K562 (cell line): ENCODE data around the gene CREB3L1. TPM values are rescaled to one million over a fixed set of nuclear protein-coding genes. Genes with fewer than 3 reads are reported as not detected.

Source experiments
- ATF1 ChIP-seq, 2 experiments: fragments of 450-650 bp in 1 of 2; IDR thresholded peaks; 2 replicates each; pipeline ENCODE4 v1.6.1; 2016; ENCODE audit warnings: missing compliant biosample characterization in 1 of 2, missing genetic modification characterization in 1 of 2
- CAMTA2 ChIP-seq: fragments of 250-450 bp; sonication (Bioruptor Pico); conservative IDR thresholded peaks from 2 replicates; pipeline ENCODE4 v1.5.1; 2022
- CHD2 ChIP-seq: IDR thresholded peaks from 2 replicates; pipeline ENCODE4 v1.6.1; 2011; ENCODE audit warnings: low read depth, low read length
- DIDO1 ChIP-seq: fragments of 450-650 bp; IDR thresholded peaks from 2 replicates; pipeline ENCODE4 v1.6.1; 2016; ENCODE audit warnings: low read depth, missing biosample characterization, missing genetic modification characterization
- EP300 ChIP-seq: IDR thresholded peaks from 2 replicates; pipeline ENCODE4 v1.6.1; 2012; ENCODE audit warnings: low read length, improper control_type of control experiment
- EP400 ChIP-seq: fragments of 450-650 bp; IDR thresholded peaks from 2 replicates; pipeline ENCODE4 v1.6.1; 2017; ENCODE audit warnings: antibody characterized with exemption, mild to moderate bottlenecking, moderate library complexity
- FOXJ3 ChIP-seq: sonication (generic); formaldehyde crosslinking; IDR thresholded peaks from 2 replicates; pipeline ENCODE4 v1.4.0; 2020; ENCODE audit warnings: mild to moderate bottlenecking, missing genetic modification reagents
- HDAC1 ChIP-seq, 2 experiments: fragments of 450-650 bp; IDR thresholded peaks; 2 replicates each; pipeline ENCODE4 v1.6.1; 2016 to 2017; ENCODE audit warnings: inconsistent platforms in 1 of 2, mild to moderate bottlenecking in 1 of 2, moderate library complexity in 1 of 2
- JUNB ChIP-seq: fragments of 450-650 bp; formaldehyde crosslinking; conservative IDR thresholded peaks from 2 replicates; pipeline ENCODE4 v1.4.0; 2020; ENCODE audit warnings: mild to moderate bottlenecking
- MAFG ChIP-seq: fragments of 450-650 bp; conservative IDR thresholded peaks from 2 replicates; pipeline ENCODE4 v1.6.1; 2016; ENCODE audit warnings: missing genetic modification characterization, missing compliant biosample characterization
- MIER1 ChIP-seq: fragments of 450-650 bp; IDR thresholded peaks from 2 replicates; pipeline ENCODE4 v1.6.1; 2016; ENCODE audit warnings: antibody characterized with exemption, mild to moderate bottlenecking, low read depth
- MXI1 ChIP-seq: IDR thresholded peaks from 2 replicates; pipeline ENCODE4 v1.6.1; 2011; ENCODE audit warnings: low read depth, mild to moderate bottlenecking, improper control_type of control experiment, low read length
- NFYB ChIP-seq: IDR thresholded peaks from 2 replicates; pipeline ENCODE4 v1.6.1; 2011; ENCODE audit warnings: mild to moderate bottlenecking, moderate library complexity; ENCODE audit not compliant: insufficient read length; ENCODE audit errors: extremely low read depth
- NRF1 ChIP-seq, 2 experiments: fragments of 450-650 bp; IDR thresholded peaks in 1 of 2; conservative IDR thresholded peaks in 1 of 2; 2 replicates each; pipeline ENCODE4 v1.6.1; 2014; ENCODE audit warnings: mild to moderate bottlenecking in 2 of 2
- PRPF4 ChIP-seq: fragments of 200-400 bp; formaldehyde crosslinking; IDR thresholded peaks from one replicate; pipeline ENCODE4 v1.6.1; 2017; ENCODE audit warnings: low read length, low read depth, mild to moderate bottlenecking; ENCODE audit not compliant: insufficient read depth, poor library complexity, severe bottlenecking
- RBM22 ChIP-seq: fragments of 200-400 bp; formaldehyde crosslinking; IDR thresholded peaks from 2 replicates; pipeline ENCODE4 v1.6.1; 2018; ENCODE audit warnings: low read length, low read depth; ENCODE audit not compliant: poor library complexity, severe bottlenecking
- TCF7 ChIP-seq: sonication (generic); IDR thresholded peaks from 2 replicates; pipeline ENCODE4 v1.6.1; 2016; ENCODE audit warnings: antibody characterized with exemption, borderline replicate concordance
- XRCC5 ChIP-seq: fragments of 200-400 bp; formaldehyde crosslinking; IDR thresholded peaks from 2 replicates; pipeline ENCODE4 v1.6.1; 2017; ENCODE audit warnings: low read depth, mild to moderate bottlenecking, low read length
- ZBTB7A ChIP-seq: IDR thresholded peaks from 2 replicates; pipeline ENCODE4 v1.6.1; 2011; ENCODE audit warnings: low read depth, mild to moderate bottlenecking, low read length, moderate library complexity, borderline replicate concordance; ENCODE audit not compliant: control insufficient read depth
- ZFPM2 ChIP-seq: fragments of 250-450 bp; sonication (Bioruptor Pico); IDR thresholded peaks from 2 replicates; pipeline ENCODE4 v1.5.1; 2022; ENCODE audit warnings: mild to moderate bottlenecking
- polyA plus RNA-seq, 8 experiments: library from polyadenylated mRNA; depleted of rRNA in 4 of 8; stranded (reverse) in 5 of 8; unstranded in 3 of 8; fragments of >200 nt; fragmentation: Nextera tagmentation in 2 of 8; fragmentation: Illumina TruSeq in 1 of 8; extraction: Ambion mirVana in 2 of 8; extraction: Trizol in 1 of 8; gene quantifications; 2 replicates each; pipeline versions ENCODE4 v1.2.1 to v1.2.3, GENCODE V29; 2011 to 2014; ENCODE audit warnings: inconsistent platforms in 1 of 8, missing spikeins in 1 of 8
- total RNA-seq, 7 experiments: library from RNA; depleted of rRNA in 6 of 7; stranded (reverse); fragments of >200 nt in 6 of 7; fragmentation: Illumina TruSeq in 2 of 7; extraction: Trizol in 2 of 7; gene quantifications; 2 replicates each; pipeline versions ENCODE4 v1.2.1 to v1.2.3, GENCODE V29; 2011 to 2021; ENCODE audit warnings: low replicate concordance in 1 of 7
- TF ChIP-seq, protein P1 (sequence below): fragments of 250-450 bp; sonication (Bioruptor Pico); IDR thresholded peaks from 2 replicates; pipeline ENCODE4 v1.8.0; 2022; ENCODE audit warnings: inconsistent platforms, mild to moderate bottlenecking, moderate library complexity, borderline replicate concordance
- TF ChIP-seq, protein P2 (sequence below): IDR thresholded peaks from 2 replicates; pipeline ENCODE4 v1.6.1; 2011; ENCODE audit not compliant: insufficient read length; ENCODE audit errors: extremely low read depth
- TF ChIP-seq, protein P3 (sequence below), 3 experiments: fragments of 200-800 bp in 1 of 3; sonication (Bioruptor generic) in 1 of 3; sonication (generic) in 1 of 3; formaldehyde crosslinking in 1 of 3; IDR thresholded peaks; 2 replicates each; pipeline versions ENCODE4 v1.6.1 to v1.8.0; 2016 to 2022; ENCODE audit warnings: mild to moderate bottlenecking in 2 of 3, missing compliant biosample characterization in 2 of 3, missing genetic modification characterization in 2 of 3, missing genetic modification reagents in 1 of 3
- TF ChIP-seq, protein P4 (sequence below): fragments of 200-800 bp; sonication (Bioruptor generic); IDR thresholded peaks from 2 replicates; pipeline ENCODE4 v1.6.1; 2017; ENCODE audit warnings: missing genetic modification characterization, missing compliant biosample characterization

Gene CREB3L1
- total and polyA plus RNA-seq, 9 of the 15 experiments (the other 6 are each of a cell fraction or from before 2014, with no cell fraction given): 1.2 to 27.6 (median 3.7) TPM

DNA sequence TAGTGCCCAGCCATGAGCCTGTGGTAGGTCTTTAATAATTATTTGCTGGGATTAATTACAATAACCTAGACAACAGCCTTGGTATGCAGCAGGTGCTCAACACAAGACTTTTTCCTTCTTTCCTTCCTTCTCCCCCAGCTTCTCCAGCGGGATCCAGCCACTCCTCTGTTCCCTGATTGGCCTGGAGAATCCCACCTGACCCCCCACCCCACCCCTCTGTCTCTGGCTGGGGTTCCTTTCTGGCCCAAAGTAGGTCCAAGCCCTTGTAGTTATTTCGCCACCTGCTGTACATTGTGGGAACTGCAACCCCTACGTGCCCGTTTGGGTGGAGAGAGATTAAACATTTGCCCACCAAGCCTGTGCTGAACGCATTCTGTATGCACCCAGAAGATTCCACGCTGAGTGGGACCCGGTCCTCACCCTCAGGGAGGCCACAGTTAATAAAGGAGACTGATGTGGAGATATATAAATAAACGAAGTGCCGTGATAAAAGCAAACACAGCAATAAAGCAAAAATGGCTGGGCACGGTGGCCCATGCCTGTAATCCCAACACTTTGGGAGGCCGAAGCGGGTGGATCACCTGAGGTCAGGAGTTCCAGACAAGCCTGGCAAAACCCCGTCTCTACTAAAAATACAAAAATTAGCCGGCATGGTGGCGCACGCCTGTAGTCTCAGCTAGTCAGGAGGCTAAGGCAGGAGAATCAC lies 37.7 kb downstream of the CREB3L1 start (continued):
- TF ChIP-seq, protein P1, sequence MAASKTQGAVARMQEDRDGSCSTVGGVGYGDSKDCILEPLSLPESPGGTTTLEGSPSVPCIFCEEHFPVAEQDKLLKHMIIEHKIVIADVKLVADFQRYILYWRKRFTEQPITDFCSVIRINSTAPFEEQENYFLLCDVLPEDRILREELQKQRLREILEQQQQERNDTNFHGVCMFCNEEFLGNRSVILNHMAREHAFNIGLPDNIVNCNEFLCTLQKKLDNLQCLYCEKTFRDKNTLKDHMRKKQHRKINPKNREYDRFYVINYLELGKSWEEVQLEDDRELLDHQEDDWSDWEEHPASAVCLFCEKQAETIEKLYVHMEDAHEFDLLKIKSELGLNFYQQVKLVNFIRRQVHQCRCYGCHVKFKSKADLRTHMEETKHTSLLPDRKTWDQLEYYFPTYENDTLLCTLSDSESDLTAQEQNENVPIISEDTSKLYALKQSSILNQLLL (CRISPR knock-in tag): no peak
- TF ChIP-seq, protein P2, sequence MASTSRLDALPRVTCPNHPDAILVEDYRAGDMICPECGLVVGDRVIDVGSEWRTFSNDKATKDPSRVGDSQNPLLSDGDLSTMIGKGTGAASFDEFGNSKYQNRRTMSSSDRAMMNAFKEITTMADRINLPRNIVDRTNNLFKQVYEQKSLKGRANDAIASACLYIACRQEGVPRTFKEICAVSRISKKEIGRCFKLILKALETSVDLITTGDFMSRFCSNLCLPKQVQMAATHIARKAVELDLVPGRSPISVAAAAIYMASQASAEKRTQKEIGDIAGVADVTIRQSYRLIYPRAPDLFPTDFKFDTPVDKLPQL: no peak
- TF ChIP-seq MIER1 (no peak), EP400 (no peak), MAFG (0 out of 2 replicates have a peak, but pooled peaks have one; percentile 26), JUNB (CRISPR knock-in tag) (no peak), FOXJ3 (no peak), NFYB (peak; percentile 76), NRF1 (conservative IDR thresholded peaks at IDR 0.05 in 1 of 2, IDR thresholded peaks at IDR 0.05 in 1 of 2) (no peak), HDAC1 (IDR thresholded peaks at IDR 0.05) (no peak), CAMTA2 (CRISPR knock-in tag) (no peak), XRCC5 (peak; percentile 49; the same call in 1 of the 2 replicates), CHD2 (no peak), DIDO1 (tag) (no peak), TCF7 (no peak), PRPF4 (no peak), RBM22 (no peak), ZBTB7A (0 out of 2 replicates have a peak, but pooled peaks have one; percentile 23), ATF1 (CRISPR knock-in tag; IDR thresholded peaks at IDR 0.05) (no peak), ATF1 (tag; IDR thresholded peaks at IDR 0.05) (0 out of 2 replicates have a peak, but pooled peaks have one; percentile 10), MXI1 (no peak), ZFPM2 (CRISPR knock-in tag) (no peak), EP300 (no peak)
- TF ChIP-seq, protein P3, sequence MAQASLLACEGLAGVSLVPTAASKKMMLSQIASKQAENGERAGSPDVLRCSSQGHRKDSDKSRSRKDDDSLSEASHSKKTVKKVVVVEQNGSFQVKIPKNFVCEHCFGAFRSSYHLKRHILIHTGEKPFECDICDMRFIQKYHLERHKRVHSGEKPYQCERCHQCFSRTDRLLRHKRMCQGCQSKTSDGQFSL (CRISPR knock-in tag; IDR thresholded peaks at IDR 0.05): no peak
- TF ChIP-seq, protein P3 (tag; IDR thresholded peaks at IDR 0.05): no peak
- TF ChIP-seq, protein P4, sequence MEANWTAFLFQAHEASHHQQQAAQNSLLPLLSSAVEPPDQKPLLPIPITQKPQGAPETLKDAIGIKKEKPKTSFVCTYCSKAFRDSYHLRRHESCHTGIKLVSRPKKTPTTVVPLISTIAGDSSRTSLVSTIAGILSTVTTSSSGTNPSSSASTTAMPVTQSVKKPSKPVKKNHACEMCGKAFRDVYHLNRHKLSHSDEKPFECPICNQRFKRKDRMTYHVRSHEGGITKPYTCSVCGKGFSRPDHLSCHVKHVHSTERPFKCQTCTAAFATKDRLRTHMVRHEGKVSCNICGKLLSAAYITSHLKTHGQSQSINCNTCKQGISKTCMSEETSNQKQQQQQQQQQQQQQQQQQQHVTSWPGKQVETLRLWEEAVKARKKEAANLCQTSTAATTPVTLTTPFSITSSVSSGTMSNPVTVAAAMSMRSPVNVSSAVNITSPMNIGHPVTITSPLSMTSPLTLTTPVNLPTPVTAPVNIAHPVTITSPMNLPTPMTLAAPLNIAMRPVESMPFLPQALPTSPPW (CRISPR knock-in tag): peak; percentile 63
